GM21619 (cell line): Measurements from ENCODE around the gene ADORA1.

Experiments
- ATAC-seq: cut with Tn5 transposase; IDR thresholded peaks from one replicate; pipeline ENCODE4 v1.9.1; 2021; ENCODE audit not compliant: unreplicated experiment

Gene ADORA1

DNA sequence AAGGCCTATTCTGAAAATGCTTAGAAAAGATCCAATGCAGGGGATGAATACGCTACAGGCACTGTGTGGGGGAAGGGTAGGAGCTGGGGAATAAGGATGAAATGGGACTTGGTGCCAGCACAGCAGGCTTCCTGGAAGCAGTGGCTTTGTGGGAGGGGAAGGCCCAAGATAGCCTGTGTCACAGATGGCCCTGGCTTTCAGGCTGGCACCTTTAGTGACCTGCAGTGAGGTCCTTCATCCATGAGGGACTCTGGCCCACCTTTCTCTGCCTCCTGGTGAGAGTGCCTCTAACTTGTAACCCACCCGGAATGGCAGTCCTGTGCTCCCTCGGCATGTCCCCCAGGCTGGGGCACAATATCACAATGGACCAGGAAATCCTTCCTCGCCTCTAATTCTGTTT lies 58.1 kb downstream of the ADORA1 start:
- no peak for ATAC-seq

GRCh38 chr1:203186091-203186445 lies 58.5 kb downstream of the ADORA1 start:
- no peak for ATAC-seq

DNA sequence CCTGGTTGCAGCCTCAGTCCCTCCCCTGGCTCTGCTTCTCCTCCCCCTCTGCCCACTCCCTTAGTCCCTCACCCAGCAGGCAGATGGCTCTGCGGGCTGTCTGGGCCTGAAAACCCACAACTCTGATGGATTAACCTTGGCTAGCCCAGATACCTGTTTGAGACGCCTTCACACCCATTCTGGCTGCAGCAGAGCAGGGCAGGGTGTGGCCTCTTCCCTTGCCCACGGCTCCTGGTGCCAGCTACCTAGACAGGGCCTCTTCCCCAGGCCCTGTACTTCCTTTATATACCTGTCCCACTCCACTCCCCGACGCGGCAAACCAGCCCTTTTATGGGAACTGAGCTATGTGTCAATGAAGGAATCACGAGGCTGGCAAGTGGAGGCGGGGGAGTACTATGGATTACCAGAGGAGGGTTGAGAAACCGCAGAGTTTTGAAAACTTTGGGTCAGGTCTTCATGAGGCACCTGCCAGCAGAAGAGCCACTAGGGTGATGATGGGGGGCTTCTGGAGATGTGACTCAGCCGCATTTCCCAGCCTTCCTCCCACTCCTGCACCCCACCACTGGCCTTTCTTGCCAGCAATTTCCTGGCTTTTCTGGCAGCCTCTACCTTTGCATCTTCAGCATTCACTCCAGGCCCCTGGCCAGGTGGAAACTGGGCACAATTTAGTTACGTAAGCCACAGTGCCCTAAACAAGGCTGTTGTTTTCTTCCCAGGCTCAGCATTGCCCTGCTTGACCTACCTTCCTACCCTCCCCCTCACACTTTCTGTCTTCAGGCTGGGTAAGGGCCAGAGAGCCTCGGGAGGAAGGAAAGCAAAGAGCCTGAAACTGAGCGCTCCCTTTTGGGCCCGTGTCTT lies 59.1 kb downstream of the ADORA1 start, which contains the start of gene CHI3L1:
TSS of gene CHI3L1 (minus strand) at position 259 of the 858 bp plus-strand sequence. CDS start at position 178, 81 bp downstream.
- no peak for ATAC-seq

- ATAC-seq: no peak
Observed at GRCh38 chr1:203187304-203187685, 59.8 kb downstream of the ADORA1 start.

DNA sequence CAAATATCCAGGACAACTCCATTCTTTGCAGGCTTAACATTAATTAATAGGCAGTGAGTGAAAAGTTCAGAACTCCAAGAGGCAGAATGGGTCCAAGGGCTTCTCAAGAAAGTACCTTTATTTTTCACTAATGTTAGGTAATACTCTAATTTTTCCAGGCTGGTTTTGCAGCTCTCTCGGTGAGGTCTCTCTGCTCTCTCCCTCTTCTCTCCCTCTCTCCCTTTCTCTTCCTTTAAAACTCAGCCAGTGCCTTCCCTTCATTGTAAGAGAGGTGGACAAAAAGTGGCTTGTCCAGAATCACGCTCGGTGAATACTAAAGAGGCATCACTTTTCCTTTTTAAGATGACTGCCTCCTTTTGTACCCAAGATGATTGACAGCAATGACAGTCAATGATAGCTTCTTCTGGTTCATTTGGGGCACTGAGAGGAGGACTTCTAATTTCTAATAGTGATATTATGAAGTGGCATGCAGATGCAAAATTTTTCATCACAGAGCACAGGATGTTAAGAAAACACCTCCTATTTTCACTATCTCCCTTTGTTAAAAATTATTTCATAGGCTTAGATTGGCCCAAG lies 60.3 kb downstream of the ADORA1 start:
- no peak for ATAC-seq

GRCh38 chr1:203188686-203189232 lies 61.2 kb downstream of the ADORA1 start:
- no peak for ATAC-seq

DNA sequence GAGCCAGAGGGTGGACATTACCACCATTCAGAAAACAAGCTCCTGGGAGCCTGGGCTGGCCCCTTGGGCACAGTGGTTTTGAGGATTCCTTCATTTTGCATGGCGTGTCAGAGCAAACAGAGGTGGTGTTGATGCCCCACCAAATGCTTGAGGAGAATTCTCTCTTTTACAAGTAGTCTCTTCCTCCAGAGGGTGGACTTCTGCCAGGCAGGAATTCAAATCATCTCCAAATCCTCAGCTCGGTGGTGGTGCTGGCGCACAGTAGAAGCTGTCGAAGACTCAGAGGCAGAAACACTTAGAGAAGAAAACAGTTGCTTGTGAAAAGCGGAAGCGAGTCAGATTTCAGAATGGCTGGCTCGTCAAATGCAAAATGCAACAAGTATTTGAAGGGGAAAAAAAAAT lies 62.4 kb downstream of the ADORA1 start:
- no peak for ATAC-seq

DNA sequence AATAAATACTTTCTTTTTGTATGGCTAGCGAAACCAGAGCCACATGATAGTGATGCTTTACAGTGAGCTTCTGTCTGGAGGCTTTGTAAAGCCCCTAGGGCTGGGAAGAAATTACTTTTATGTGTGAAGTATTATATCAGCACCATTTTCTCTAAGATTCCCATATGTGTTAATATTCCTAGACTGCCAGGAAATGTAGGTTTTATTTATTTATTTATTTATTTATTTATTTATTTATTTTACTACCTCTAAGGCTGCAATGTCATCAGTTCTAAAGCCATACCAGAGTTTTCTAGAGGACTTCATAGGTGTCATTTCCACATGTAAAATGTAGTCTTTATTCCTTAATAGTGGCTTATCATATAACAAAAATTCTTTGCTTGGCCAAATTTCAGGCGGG lies 63.4 kb downstream of the ADORA1 start:
- no peak for ATAC-seq

GRCh38 chr1:203196371-203196770 lies 68.8 kb downstream of the ADORA1 start:
- ATAC-seq: no peak

DNA sequence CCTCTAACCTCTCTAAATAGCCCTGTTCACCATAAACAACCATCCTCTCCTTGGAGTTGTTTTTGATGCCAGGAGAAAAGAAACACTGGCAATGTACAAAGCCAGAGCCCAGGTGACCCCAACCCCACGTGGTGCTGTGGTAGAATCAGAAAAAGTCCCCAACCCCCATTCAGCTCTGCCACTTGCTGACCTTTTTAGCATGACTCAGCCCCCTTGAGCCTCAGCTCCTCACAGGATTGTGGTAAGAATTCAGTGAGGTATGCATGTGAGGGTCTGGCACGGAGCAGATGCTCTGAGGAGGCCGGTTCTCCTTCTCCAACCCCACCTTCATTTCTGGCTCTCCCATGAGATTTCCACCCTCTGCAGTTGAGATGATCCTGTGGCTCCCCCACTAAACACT lies 70.1 kb downstream of the ADORA1 start:
- no peak for ATAC-seq

GRCh38 chr1:203199002-203199401 lies 71.5 kb downstream of the ADORA1 start:
- ATAC-seq: no peak

DNA sequence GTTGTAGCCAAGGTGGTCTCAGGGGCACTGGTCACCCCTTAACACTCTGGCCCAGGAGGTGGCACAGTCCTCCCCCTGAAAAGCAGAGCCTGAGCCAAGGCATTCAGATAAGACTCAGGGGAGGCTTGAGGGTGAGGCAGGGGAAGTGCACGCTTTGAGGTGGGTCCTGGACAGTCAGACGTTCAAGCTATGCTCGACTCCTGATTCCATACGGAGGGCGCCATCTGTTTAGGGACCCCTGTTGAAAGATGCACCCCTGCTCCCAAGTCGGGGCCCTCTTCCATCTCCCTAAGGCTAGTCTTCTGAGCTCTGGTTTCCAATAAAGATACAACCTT lies 71.9 kb downstream of the ADORA1 start:
- no peak for ATAC-seq

GRCh38 chr1:203199816-203200571 lies 72.5 kb downstream of the ADORA1 start:
- ATAC-seq: no peak

DNA sequence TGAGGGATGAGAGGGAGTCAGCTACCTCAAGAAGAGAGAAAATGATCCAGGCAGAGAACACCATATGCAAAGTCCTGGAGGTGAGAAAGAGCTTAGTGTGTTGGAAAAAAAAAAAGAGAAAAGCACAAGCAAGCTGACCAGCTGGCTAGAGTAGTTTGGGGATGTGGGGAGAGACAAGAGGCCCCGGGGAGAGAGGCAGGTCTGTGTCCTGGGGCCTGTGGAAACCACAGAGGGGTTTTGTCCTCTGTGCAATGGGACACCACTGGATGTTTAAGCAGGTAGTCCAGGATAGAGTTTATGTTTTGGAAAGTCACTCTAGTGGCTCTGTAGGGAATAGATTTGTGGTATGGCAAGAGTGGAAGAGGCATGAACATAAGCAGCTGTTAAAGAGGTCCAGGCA lies 73.4 kb downstream of the ADORA1 start:
- ATAC-seq: no peak

GRCh38 chr1:203201516-203202205 lies 74.1 kb downstream of the ADORA1 start:
- no peak for ATAC-seq

DNA sequence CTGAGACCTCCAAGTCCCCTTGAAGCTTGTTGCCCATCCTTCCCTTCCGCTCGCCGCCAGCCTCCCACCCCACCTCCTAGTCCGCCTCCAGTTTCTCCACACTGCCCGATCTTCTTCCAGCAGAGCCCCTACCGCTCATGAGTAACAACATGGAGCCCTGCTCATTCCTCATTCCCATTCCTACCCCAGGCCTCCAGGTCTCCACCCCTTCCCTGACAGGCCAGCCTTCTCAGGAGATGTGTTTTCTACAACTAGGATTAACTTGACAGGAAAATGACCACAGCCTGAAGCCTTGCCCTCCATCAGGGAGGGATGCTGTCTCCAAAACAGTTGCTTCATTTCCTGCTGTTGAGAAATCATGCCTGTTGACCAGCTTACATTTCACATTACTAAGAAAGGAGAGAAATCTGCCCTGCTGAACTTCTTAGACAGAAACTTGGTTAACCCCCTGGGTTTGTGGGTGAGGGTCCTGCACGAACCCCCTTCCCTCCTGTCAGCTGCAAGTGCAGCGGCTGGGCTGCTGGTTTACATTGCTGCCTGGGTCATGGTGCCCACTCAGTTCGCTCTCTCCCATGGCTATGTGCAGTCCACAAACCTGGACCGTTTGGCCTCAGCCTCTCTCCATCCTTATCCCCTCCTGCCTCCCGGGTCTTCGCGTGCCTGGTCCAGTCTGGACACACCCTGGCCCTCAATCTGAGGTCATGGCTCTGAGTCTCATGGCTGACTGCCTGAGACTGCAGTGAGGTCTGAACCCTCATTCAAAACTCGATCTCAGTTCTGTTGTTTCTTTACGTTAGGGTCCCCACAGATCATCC lies 75.1 kb downstream of the ADORA1 start:
- no peak for ATAC-seq

DNA sequence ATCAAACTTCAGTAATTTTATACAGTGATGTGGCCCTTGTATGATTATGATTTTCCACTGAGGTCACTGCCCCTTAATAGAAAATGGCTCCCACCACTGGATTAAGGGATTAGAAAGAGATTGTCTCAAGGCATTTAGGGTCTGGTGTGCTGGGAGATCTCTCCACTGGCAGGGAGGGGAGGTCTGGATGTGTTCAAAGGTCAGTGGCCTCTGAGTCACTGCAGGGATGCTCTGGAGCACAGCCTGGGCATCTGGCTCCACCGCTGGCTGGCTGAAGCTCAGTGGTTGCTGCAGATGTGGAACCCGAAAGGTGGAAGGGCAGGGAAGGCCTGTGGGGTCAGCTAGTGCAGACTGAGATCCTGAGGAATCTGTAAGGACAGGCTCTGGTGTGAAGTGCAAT lies 77.2 kb downstream of the ADORA1 start:
- ATAC-seq: no peak

- ATAC-seq: no peak
Observed at GRCh38 chr1:203206129-203206687, 78.7 kb downstream of the ADORA1 start.

DNA sequence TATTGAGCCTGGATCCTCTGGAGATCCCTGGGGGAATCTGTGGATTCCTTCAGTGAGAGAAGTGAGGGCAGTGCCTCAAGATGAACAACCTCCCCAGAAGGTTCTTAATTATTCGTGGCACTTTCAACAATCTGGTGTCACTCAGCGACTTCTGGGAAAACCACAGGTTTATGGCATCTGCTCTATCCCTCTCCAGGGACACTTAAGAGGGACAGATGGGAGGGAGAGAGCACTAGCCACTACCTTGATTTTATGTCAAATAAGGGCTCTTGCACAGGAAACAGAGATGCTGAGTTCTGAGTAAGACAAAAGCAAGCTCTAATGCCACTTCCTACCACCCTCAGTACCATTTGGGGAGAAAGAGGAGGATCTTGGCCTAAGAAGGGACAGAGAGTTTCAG lies 80.2 kb downstream of the ADORA1 start:
- ATAC-seq: no peak

- ATAC-seq: no peak
Observed at GRCh38 chr1:203208181-203208580, 80.7 kb downstream of the ADORA1 start.
